CD4-positive, alpha-beta T cell treated with Interleukin-17A for 4 hours (primary cell): Measurements from ENCODE around the gene TAT.

Source experiments
- DNase-seq: peaks from one replicate; pipeline ENCODE4 v3.0.0-alpha.2; 2020; ENCODE audit warnings: mixed read lengths

TAT gene

DNA sequence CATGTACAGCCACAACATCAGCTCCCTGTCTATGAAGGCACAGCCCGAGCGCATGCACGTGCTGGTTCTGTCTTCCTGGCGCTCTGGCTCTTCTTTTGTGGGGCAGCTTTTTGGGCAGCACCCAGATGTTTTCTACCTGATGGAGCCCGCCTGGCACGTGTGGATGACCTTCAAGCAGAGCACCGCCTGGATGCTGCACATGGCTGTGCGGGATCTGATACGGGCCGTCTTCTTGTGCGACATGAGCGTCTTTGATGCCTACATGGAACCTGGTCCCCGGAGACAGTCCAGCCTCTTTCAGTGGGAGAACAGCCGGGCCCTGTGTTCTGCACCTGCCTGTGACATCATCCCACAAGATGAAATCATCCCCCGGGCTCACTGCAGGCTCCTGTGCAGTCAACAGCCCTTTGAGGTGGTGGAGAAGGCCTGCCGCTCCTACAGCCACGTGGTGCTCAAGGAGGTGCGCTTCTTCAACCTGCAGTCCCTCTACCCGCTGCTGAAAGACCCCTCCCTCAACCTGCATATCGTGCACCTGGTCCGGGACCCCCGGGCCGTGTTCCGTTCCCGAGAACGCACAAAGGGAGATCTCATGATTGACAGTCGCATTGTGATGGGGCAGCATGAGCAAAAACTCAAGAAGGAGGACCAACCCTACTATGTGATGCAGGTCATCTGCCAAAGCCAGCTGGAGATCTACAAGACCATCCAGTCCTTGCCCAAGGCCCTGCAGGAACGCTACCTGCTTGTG, 40.0 kb downstream of the TAT start:
- no peak for DNase-seq

GRCh38 chr16:71532366-71532765, 44.5 kb downstream of the TAT start:
- DNase-seq: no peak

- DNase-seq: no peak
Measured at GRCh38 chr16:71528863-71529262, 48.0 kb downstream of the TAT start.

GRCh38 chr16:71528257-71528656, 48.6 kb downstream of the TAT start:
- DNase-seq: no peak

DNA sequence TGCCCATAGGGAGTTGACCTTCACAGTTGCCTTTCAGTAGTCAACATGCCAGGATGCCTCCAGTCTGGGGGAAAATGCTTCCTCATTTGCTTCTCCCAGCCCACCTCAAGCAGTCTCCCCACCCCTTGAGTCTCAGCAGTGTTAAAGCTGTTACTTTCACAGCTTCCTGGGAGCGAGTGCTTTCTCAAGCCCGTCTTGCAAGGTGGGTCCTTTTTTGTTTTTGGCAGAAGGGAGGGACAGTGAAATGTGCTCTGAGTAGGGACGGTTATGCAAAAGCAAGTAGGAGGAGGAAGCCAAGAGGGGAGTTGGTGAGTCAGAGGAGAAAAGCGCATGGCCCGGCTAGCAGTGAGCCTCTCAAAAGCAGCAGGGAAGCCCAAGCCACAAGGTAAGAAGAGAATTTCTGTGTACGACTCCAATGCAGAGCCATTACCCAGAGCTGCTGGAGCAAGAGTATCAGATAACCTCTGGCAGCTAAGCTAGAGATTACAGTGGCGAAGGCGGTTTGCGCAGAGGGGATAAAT, 50.7 kb downstream of the TAT start, which contains the start of gene CHST4:
Gene CHST4 (plus strand): TSS at position 316 of the 521 bp plus-strand sequence. CDS start 10,252 bp downstream, outside the sequence.
- DNase-seq: no peak

GRCh38 chr16:71524566-71525553, 52.0 kb downstream of the TAT start:
- no peak for DNase-seq

DNA sequence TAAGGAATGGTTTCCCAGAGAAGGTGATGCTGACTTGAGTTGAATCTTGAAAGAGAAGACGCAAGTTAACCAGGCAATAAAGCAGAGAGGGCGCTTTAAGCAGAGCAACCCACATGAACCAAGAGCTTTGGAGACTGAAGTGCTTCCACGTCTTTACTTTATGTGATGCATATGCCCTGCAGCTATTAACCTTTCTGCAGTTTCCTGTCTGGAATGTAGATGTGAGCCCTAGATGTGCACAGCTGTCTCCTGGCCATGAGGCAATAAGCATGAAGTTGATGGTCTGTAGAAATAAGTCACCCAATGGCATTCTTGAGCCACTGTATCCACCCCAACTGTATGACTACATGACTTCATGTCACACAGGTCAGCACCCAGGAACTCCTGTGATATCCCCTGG, 56.3 kb downstream of the TAT start:
- no peak for DNase-seq
